Spleen (tissue), 7 donors: ENCODE measurements around the gene LRRC10B.

Experiments
- CTCF ChIP-seq, 11 experiments: fragments of 200-600 bp in 7 of 11; fragments of 450-650 bp in 4 of 11; sonication (generic) in 4 of 11; IDR thresholded peaks in 8 of 11; conservative IDR thresholded peaks in 3 of 11; 1 replicate in 7 of 11; 2 replicates in 4 of 11; pipeline versions ENCODE4 v1.4.0 to v1.8.0; 2016 to 2021; ENCODE audit warnings: antibody characterized with exemption in 11 of 11, inconsistent platforms in 4 of 11, mild to moderate bottlenecking in 1 of 11
- POLR2A ChIP-seq, 3 donors: fragments of 450-650 bp; IDR thresholded peaks; one replicate each; pipeline ENCODE4 v1.5.1; 2017; ENCODE audit warnings: antibody characterized with exemption in 3 of 3, mild to moderate bottlenecking in 1 of 3
- POLR2AphosphoS5 ChIP-seq, 3 donors: sonication (generic); formaldehyde crosslinking; IDR thresholded peaks; one replicate each; pipeline ENCODE4 v1.5.1; 2017; ENCODE audit warnings: antibody characterized with exemption in 3 of 3
- donor health status: DM: no; HTN: no; CAD: no; lungs with moderate emphysema.
- donor health status: DM: no; HTN: no; CAD: no.
- donor health status: DM: no; HTN: no; CAD: no.

DNA sequence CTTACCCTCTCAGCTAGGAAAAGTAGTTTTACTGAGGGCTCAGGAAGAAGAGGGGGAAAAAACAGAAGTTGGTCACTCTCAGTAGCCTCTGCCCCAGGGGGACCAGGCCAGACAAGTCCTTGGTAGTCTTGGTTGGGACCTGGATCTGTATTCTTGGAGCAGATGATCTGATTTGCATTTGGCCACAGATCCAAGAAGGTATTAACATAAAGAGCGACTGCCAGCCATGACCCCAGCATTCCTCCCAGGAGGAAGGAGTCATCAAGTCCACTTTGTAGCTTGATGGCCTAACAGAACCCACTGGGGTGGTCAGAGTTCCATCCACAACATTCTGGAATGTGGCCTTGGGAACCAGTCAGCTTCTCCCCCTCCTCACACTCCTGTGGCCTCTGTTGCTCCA is 6.0 kb upstream of the LRRC10B start:
- TF ChIP-seq CTCF (IDR thresholded peaks at IDR 0.05 in 8 of 11, conservative IDR thresholded peaks at IDR 0.05 in 3 of 11) = no peak
- TF ChIP-seq POLR2A (IDR thresholded peaks at IDR 0.05) = no peak
- TF ChIP-seq POLR2AphosphoS5 (IDR thresholded peaks at IDR 0.05) = no peak
